GM19397 (cell line): ENCODE measurements around the gene CDK4.

ENCODE experiments used
- ATAC-seq: cut with Tn5 transposase; IDR thresholded peaks from one replicate; pipeline ENCODE4 v1.9.1; 2021; ENCODE audit warnings: mild to moderate bottlenecking, moderate library complexity; ENCODE audit not compliant: unreplicated experiment

The CDK4 gene

DNA sequence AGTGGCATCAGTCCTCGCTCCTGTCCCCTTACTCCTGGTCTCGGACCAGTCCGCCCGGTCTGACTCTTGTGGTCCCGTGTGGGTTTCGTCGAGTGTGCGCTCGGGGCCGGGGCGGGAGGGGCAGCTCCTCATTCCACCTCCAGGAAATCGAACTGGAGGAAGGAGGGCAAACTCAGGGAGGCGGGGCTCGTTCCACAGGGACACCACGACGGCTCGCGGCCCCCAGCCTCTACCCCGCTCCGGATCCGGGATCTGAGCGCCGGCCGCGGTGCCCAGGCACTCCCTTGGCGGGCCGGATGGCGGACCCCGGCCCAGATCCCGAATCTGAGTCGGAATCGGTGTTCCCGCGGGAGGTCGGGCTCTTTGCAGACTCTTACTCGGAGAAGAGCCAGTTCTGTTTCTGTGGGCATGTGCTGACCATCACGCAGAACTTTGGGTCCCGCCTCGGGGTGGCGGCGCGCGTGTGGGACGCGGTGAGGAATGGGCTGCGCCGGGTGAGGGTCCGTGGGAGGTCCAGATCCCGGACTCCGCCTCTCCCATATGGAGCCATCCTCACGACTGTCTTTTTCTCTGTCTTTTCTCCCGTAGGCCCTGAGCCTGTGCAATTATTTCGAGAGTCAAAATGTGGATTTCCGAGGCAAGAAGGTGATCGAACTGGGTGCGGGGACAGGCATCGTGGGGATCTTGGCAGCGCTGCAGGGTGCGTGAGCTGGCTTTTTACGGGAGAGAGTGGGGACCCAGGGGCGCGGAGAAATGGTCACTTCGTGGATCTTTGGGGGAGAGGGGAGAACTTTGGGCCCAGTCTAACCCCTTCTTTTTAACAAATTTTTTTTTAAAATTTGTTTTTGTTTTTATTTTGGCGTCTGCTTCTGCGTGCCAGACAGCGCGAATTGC is 20.6 kb upstream of the CDK4 start, which contains the start of gene EEF1AKMT3:
EEF1AKMT3 (plus strand) TSS at position 186 of the 894 bp plus-strand sequence; CDS start at position 297, 111 bp downstream.
- ATAC-seq, result peak; percentile 28

DNA sequence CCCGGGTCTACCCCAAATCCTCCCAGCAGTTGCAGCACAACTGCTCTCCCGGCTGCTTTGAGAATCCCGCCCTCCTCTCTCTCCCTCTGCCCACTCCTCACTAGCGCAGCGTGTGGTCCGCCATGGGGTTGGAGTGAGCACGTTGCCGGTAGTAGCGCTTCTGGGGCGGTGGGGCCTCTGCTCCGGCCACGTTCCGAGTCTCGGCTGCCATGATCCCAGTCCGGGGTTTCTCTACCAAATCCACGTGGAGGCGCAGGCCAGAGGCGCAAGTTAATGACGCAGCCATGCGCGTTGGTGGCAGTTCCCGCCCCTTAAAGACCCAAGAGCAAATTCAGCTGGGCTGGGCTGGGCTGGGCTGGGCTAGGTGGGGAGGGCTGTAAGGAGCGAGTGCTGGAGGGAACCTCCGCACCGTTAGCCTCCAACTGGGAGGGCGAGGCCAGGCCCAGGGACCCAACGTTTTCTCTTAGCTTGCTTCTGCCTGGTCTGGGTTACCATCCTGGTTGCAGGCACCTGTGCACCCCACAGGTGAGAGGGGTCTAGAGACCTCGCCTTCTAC is 19.8 kb upstream of the CDK4 start, which contains the start of gene METTL1:
METTL1 (minus strand) TSS at position 233 of the 556 bp plus-strand sequence; CDS start at position 211, 22 bp downstream.
- ATAC-seq, result peak; percentile 75

DNA sequence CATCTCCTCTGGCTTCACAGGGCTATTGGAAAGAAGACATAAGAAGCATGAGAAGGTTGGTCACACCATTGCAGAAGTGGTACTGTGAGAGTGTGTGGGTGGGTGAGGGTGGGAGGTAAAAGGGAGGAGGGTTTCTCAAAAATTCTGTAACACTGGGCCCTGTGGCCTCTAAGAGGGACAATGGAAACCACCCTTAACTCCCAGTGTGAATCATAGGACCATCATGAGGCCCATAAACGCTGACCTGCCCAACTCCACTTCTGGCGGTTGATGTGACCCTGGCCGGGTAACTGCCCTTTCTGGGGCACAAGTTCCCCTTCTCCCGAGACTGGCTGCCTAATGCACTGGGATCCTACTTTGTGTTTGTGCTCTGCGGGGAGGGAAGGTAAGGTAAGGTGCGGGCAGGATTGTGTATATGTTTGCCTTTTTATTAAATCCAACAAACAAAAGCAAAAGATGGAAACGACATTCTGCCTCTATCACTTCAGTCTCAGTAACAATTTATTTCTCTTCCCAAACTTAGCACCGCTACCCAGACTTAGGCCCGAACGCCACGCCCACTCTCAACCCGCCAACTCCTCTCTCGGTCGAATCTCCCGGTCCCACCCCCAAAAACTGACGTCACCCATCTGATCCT is 19.2 kb upstream of the CDK4 start:
- peak; percentile 69 for ATAC-seq

DNA sequence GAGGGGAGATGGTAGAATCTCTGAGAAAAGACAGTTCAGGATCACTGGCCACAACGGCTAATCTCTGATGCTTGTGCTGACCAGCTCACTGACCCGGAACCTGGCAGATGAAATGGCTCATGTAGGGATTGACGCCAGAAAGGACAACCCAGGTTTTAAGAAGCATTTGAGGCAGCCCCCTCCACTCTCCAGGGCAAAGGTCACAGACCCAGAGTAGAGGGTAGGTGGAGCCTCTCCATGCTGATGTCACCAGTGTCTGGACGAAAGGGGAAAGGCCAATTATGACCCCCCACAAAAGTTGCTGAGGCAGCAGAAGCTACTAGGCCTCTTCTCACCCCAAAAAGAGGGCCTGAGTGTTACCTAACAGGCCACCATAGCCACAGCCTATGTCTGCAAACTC is 18.6 kb upstream of the CDK4 start:
- no peak for ATAC-seq

DNA sequence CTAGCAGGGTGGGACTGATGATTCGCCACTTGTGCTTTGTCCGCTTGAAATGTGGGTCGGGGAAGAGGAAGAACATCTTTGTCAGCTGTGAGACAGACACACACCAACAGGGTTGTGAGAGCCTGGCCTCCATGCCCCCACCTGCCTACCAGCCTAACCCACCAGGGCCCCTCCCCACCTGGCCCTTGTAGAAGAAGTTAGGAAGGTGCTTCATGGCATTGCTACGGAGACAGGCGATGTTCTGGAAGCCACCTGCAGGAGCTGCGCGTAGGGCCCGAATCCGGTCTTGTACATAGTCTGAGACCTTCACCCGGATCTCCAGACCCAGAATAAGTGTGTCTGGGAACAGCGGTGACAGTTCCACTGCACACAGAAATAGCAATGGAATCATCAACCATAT is 17.5 kb upstream of the CDK4 start:
- no peak for ATAC-seq

DNA sequence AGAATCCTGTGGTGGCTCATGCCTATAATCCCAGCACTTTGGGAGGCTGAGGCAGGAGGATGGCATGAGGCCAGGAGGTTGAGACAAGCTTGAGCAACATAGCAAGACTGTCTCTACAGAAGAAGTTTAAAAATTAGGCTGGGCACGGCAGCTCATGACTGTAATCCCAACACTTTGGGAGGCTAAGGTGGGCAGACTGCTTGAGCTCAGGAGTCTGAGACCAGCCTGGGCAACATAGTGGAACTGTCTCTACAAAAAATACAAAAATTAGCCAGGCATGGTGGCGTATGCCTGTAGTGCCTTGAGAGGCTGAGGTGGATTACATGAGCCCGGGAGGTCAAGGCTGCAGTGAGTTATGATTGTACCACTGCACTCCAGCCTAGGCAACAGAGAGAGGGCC is 15.8 kb upstream of the CDK4 start:
- ATAC-seq, result no peak

DNA sequence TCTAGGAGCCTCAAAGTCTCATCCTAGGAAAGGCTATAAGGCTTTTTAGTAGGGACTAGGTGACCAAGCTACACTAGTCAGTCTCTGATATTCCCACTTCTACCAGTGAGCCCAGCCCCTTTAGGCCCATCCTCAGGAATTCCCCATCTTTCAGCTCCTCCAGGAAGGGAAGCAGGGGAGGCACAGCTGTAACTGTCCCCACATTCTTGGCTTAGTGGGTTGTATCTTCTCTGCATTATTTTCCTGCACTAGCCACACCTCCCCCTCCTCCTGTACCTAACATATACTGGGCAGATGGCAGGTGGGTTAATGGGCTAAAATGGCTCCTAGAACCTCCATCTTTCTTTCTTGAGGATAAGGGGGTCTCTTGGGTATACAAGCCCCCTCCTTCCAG is 15.2 kb upstream of the CDK4 start:
- no peak for ATAC-seq

DNA sequence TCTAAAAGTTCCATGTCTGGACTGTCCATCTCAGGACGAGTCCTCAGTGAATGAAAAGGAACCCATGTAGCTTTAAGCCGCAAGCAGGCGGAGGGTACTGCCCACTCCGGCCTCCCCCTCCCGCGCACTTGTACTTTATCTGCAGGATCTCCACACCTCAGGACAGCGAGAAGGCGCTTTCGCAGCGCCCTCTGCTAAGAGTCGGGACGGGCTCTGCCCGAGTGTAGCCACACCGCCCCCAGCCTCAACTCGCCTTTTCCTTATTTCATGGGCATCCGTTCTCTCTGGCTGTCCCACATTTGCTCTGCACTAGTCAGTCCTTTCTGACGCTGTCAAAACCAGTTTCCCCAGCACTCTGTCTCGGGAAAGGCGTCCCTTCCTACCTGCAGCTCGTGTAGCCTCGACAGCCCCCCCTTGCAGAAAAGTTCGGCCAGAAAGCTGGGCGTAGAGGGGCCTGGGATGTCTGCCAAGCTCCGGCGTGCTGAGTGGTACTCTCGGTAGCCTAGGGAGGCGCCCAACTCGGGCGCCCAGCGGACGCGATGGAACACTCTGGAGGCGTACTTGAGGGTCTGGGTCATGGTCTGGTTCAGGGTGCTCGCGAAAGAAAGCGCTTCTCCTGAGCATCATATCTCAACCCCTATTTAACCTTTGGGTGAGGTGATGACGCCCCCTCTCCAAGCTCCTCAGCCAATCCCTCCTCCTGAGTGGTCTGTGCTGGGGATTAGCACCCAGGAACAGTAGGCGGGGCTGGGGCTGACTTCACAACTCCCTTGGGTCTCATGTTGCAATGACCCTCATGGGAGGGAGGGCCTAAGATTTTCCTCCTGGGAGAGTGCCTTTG is 14.6 kb upstream of the CDK4 start, which contains the start of gene CYP27B1:
CYP27B1 (minus strand) TSS at position 615 of the 841 bp plus-strand sequence; CDS start at position 578, 37 bp downstream.
- ATAC-seq, result no peak

DNA sequence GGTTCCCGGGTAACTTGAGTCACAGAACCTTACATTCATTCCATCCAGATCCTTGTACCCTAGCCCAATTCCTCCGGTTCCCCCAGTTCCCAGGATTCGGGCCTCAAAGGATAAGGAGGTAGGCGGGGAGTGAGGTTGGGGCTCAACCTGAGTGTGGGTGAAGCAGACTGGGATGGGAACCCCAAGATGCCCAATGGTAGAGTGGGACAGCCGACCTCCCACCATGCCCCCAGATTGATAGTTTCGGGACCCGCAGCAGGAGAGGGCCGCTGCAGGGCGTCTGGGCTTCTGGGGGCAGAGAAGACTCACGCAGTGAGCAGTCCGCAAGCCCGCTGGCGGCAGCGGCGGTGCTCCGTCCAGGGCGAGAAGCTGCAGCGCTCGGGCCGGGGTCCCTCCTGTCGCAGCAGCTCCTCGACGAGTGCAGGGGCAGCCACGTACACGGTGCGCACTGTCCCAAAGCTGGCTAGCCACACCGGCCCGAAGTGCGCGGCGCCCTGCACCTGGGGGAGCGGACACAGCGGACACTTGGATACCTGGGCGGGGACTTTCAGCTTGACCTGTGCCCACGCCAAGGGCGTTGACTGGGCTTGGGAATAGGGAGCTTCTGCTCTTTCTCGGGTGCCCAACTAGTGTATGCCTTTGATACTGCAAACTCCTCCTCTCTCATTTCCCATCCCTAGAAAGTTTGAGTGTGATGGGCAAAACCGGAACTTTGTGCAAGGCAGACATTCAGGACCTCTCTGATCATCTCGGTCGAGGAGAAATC is 13.8 kb upstream of the CDK4 start:
- no peak for ATAC-seq

DNA sequence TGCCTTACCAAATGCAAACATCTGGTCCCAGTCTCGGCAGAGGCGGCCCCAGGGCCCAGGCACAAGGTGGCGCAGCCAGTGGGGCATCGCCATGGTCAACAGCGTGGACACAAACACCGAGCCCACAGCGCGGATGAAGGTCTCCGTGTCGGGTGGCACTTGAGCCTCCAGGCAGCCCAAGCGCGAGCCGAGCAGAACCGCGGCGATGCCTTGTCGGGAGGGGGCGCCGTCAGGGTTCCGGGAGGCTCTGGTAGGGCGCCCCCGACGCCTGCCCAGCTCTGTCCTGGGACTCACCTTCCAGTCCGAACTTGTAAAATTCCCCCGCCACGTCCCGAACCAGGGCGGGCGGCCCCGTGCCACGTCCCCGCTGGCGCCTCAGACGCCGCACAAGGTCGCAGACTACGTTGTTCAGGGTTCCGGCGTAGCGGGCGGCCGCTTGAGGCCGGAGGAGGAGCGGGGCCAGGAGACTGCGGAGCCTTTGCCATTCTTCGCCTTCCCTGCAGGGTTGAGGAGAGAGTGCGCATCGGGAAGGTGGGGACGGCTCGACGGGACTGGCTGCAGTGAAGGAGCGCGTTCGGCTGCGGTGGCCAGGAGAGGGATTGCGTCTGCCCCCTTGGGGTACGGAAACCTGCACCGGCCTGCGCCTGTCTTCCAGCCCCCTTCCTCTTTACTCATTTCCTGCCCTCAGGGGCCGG is 13.0 kb upstream of the CDK4 start:
- ATAC-seq, result peak; percentile 64

DNA sequence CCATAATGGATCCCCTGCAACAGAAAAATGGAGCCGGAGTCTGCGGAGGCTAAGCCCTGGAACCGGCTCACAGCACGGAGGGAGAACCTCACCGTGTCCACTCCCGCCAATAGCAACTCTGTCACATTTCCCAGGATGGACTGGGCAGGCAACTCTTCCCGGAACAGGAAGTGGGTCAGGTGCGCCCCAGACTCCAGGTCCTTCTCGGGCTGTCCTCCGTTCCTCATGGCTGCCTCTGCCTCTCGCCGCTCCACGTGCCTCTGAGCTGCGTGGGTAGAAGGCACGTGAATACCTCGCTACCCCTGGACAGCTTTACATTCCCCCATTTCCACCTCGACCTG is 12.5 kb upstream of the CDK4 start:
- ATAC-seq, result peak; percentile 11

DNA sequence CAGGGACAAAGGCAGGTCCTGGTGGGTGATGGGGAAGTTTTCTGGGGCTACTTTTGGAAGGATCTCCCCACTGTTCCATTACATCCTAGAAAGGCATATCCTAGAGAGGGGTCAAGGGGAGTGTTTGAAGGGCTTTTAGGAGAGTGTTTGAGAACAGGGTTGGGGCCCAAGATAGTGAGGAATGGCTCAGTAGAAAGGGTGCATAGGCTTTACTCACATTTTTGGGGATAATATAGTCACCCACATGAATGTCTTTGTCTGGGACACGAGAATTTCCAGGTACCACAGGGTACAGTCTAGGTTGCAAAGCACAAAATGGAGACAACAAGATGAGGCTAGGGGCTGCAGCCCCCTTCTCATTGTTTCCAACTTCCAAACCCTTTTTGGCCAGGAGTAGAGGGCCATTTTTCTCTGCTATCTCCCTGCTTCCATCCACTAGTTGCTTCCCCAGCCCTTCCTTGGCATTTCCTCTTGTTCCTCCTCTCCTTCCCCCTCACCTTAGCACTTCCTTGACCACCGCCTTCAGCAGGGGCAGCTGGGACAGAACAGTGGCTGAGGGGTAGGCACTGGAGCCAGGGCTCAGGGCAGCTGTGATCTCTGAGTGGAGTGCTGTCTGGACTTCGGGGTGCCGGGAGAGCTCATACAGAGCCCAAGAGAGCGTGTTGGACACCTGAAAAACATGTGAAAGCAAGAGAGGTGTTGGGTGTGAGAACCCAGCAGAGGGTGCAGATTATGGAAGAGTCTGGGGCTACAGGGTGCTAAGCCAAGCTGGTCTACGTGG is 12.0 kb upstream of the CDK4 start:
- no peak for ATAC-seq

DNA sequence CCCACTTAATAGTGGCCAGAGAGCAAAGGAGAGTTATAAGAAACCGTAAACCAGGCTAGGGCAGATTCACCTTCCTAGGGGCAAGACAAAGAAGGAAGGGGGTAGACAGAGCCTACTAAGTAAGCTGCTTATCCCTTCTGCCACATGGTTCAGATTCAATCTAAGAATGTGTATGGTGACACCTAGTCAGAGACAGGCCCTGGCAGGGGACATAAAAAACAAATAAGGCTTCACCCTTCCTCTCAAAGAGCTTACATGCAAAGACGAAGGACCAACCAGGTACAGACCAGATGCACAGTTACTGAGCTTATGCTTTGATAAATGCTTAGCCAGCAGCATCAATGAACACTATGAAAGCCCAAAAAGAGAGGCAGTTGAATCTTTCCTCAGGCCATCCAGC is 10.4 kb upstream of the CDK4 start:
- no peak for ATAC-seq

DNA sequence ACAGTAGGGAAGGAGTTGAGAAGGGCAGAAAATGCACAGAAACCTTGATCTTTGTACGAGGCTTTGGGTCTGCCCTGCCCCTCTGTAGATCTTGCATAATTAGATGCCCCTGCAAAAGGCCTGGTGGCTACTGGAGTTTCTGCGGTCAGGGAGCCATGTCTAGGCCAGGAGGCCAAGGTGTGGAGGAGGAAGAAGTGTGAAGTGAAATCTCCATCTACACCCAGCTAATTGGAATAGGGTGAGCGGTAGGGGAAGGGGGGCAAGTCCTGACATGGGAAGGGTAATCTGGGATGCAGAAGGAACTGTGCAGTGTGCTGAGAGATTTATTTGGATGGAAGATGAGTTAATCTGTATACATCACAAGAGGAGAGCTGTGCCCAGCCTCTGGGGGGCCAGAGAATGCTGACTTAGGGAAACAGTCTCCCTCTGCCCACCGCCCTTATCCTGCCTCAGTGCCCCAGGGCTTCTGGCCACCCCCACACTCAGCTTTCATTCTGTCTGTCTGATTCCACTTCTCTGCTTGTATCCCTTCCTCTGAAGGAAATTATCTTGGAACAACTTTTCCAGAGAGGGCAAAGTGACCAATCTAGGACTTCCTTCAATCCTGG is 9.4 kb upstream of the CDK4 start:
- no peak for ATAC-seq

DNA sequence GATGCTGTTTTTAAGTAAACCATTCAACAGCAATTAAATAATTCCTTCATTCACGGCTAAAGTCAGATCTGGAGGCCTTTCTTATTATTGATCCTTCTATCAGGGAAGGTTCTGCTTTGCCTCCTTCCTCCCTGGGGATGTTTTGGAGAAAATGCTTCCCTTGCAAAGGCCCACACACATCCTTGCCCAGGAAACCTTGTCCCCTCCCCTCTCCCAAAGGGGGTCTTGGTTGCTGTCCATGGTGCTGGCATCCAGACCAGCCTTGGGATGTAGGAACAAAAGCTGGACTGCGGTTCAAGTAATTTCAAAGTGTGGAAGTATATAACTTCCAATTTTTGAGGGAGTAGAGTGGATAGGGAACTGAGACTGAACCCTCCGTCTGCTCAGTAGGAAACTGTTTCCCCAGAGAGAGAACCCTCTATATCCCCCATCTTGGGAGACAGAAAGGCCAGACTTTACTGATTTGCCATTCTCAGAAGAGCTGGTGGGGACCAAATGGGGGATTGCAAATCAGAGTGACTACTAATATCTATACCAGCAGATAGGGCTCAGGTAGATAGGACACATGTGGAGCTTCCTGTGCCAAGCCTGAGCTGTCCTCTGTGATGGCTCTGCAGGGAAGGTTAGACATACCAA is 8.4 kb upstream of the CDK4 start:
- ATAC-seq, result no peak

DNA sequence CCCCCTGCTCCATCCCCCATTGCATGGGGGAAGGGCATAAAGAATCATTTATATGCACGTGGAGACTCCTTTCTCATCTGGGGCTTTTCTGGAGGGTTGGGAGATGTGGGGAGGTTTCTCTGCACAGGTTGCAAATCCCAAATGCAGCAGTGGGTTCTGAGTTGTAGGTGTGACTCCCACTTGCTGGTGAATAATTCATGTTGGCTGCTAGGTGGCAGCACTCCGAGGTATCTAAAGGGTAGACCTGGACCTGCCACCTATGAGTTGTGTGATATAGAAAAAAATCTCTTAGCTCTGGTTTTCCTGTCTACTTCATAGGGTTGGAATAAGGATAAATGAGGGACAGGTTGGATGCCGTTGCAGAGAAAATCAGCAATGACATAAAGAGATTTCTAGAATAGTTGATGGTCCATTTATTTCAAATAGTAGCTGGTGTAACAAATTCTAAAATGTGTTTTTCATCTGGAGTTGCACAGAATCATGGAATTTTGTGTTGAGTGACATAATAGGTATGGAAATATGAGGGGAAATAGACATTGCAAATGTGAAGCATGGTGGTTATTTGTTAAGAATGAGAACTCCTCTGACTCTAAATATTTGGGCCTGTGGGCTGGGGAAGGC is 7.4 kb upstream of the CDK4 start:
- no peak for ATAC-seq

DNA sequence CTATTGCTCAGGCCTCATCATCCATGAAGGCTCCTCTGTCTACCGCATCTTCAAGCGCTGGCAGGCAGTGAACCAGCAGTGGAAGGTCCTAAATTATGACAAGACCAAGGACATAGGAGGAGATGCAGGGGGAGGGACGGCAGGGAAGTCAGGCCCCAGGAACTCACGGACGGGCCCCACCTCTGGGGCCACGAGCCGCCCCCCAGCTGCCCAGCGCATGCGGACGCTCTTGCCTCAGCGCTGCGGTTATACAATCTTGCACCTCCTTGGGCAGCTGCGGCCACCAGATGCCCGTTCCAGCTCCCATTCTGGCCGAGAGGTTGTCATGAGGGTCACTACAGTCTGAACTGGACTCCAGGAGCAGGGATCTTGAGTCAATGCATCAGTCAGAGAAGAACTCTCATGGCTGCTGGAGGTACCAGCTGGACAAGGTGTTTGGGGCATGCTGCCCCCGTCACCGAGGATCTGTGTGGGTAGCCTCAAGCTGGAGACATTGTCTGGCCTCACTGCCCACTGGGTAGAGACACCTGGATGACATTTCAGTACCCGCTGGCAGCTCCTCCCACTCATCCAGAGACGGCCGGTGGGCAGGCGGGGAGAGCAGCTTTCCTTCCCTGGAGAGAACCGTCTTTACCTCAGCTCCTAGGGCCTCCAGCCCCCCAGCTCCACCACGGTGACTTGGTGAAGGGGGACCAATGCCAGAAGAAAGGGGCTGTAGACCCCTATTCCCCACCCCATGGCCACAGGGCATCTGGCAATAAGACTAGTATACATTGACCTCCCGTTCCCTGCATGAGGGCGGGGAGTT is 6.6 kb upstream of the CDK4 start:
- ATAC-seq, result no peak
